K562 (cell line): ENCODE data around the gene SLC11A1. TPM values are rescaled to one million over a fixed set of nuclear protein-coding genes. Genes with fewer than 3 reads are reported as not detected.
A peak's percentile ranks its signal among the peaks of the same experiment; 100 is the strongest.

Experiments used
- BRD4 ChIP-seq: fragments of 200-600 bp; sonication (generic); IDR thresholded peaks from 2 replicates; pipeline ENCODE4 v1.6.1; 2017; ENCODE audit warnings: inconsistent platforms
- DDX20 ChIP-seq: fragments of 450-650 bp; IDR thresholded peaks from 2 replicates; pipeline ENCODE4 v1.6.1; 2016; ENCODE audit warnings: missing genetic modification characterization, low read depth, mild to moderate bottlenecking, missing compliant biosample characterization, moderate library complexity
- FOXA1 ChIP-seq: fragments of 450-650 bp; IDR thresholded peaks from 2 replicates; pipeline ENCODE4 v1.6.1; 2016; ENCODE audit warnings: mild to moderate bottlenecking, borderline replicate concordance
- HNRNPLL ChIP-seq: fragments of 200-400 bp; formaldehyde crosslinking; IDR thresholded peaks from 2 replicates; pipeline ENCODE4 v1.6.1; 2017; ENCODE audit warnings: low read length, low read depth, mild to moderate bottlenecking; ENCODE audit not compliant: poor library complexity, severe bottlenecking
- MBD2 ChIP-seq: sonication (generic); IDR thresholded peaks from 2 replicates; pipeline ENCODE4 v1.6.1; 2016; ENCODE audit warnings: low read depth, borderline replicate concordance
- MTA3 ChIP-seq: fragments of 450-650 bp; formaldehyde crosslinking; IDR thresholded peaks from 2 replicates; pipeline ENCODE4 v1.6.1; 2017; ENCODE audit warnings: mild to moderate bottlenecking, borderline replicate concordance
- PHB ChIP-seq: fragments of 250-450 bp; sonication (Bioruptor Pico); IDR thresholded peaks from 2 replicates; pipeline ENCODE4 v1.5.0; 2021
- PML ChIP-seq: IDR thresholded peaks from 2 replicates; pipeline ENCODE4 v1.6.1; 2012; ENCODE audit warnings: low read length, inconsistent platforms
- POLR3A ChIP-seq: IDR thresholded peaks from 2 replicates; pipeline ENCODE4 v1.6.1; 2011; ENCODE audit warnings: borderline replicate concordance, mild to moderate bottlenecking, moderate library complexity; ENCODE audit not compliant: insufficient read length, insufficient read depth; ENCODE audit errors: extremely low read depth
- RAD21 ChIP-seq, 2 experiments: fragments of 250-450 bp in 1 of 2; fragments of 450-650 bp in 1 of 2; sonication (Bioruptor Pico) in 1 of 2; formaldehyde crosslinking in 1 of 2; IDR thresholded peaks in 1 of 2; conservative IDR thresholded peaks in 1 of 2; 2 replicates each; pipeline versions ENCODE4 v1.4.0 to v1.8.0; 2020 to 2022; ENCODE audit warnings: mild to moderate bottlenecking in 2 of 2, moderate library complexity in 1 of 2
- RBM34 ChIP-seq: fragments of 200-400 bp; formaldehyde crosslinking; IDR thresholded peaks from 2 replicates; pipeline ENCODE4 v1.6.1; 2018; ENCODE audit warnings: low read length, borderline replicate concordance; ENCODE audit not compliant: insufficient read depth
- TEAD4 ChIP-seq, 2 experiments: sonication (generic) in 1 of 2; formaldehyde crosslinking in 1 of 2; IDR thresholded peaks; 2 replicates each; pipeline versions ENCODE4 v1.6.1 to v1.8.0; 2012 to 2022; ENCODE audit warnings: borderline replicate concordance in 1 of 2, inconsistent platforms in 1 of 2, low read length in 1 of 2, mild to moderate bottlenecking in 1 of 2, missing genetic modification reagents in 1 of 2
- ZFX ChIP-seq: sonication (generic); formaldehyde crosslinking; IDR thresholded peaks from 2 replicates; pipeline ENCODE4 v1.8.0; 2022; ENCODE audit warnings: mild to moderate bottlenecking, missing genetic modification reagents, moderate library complexity
- ZNF184 ChIP-seq: sonication (generic); formaldehyde crosslinking; IDR thresholded peaks from 2 replicates; pipeline ENCODE4 v1.5.0; 2020; ENCODE audit warnings: missing genetic modification reagents
- ZNF263 ChIP-seq: sonication (generic); formaldehyde crosslinking; IDR thresholded peaks from 2 replicates; pipeline ENCODE4 v1.8.0; 2022; ENCODE audit warnings: mild to moderate bottlenecking, missing genetic modification reagents, borderline replicate concordance
- ZNF586 ChIP-seq: fragments of 450-650 bp; formaldehyde crosslinking; conservative IDR thresholded peaks from 2 replicates; pipeline ENCODE4 v1.4.0; 2020; ENCODE audit warnings: mild to moderate bottlenecking, moderate library complexity
- polyA plus RNA-seq, 8 experiments: library from polyadenylated mRNA; depleted of rRNA in 4 of 8; stranded (reverse) in 5 of 8; unstranded in 3 of 8; fragments of >200 nt; fragmentation: Nextera tagmentation in 2 of 8; fragmentation: Illumina TruSeq in 1 of 8; extraction: Ambion mirVana in 2 of 8; extraction: Trizol in 1 of 8; gene quantifications; 2 replicates each; pipeline versions ENCODE4 v1.2.1 to v1.2.3, GENCODE V29; 2011 to 2014; ENCODE audit warnings: inconsistent platforms in 1 of 8, missing spikeins in 1 of 8
- total RNA-seq, 7 experiments: library from RNA; depleted of rRNA in 6 of 7; stranded (reverse); fragments of >200 nt in 6 of 7; fragmentation: Illumina TruSeq in 2 of 7; extraction: Trizol in 2 of 7; gene quantifications; 2 replicates each; pipeline versions ENCODE4 v1.2.1 to v1.2.3, GENCODE V29; 2011 to 2021; ENCODE audit warnings: low replicate concordance in 1 of 7
- TF ChIP-seq, protein P1 (sequence below): sonication (generic); formaldehyde crosslinking; IDR thresholded peaks from 2 replicates; pipeline ENCODE4 v1.9.0; 2022; ENCODE audit warnings: mild to moderate bottlenecking, missing genetic modification reagents
- TF ChIP-seq, protein P2 (sequence below): sonication (generic); formaldehyde crosslinking; IDR thresholded peaks from 2 replicates; pipeline ENCODE4 v1.8.1; 2023; ENCODE audit warnings: mild to moderate bottlenecking, missing genetic modification reagents
- TF ChIP-seq, protein P3 (sequence below): sonication (generic); formaldehyde crosslinking; IDR thresholded peaks from 2 replicates; pipeline ENCODE4 v1.8.0; 2022; ENCODE audit warnings: mild to moderate bottlenecking, missing genetic modification reagents

SLC11A1 gene
- total and polyA plus RNA-seq, 9 of the 15 experiments (the other 6 are each of a cell fraction or from before 2014, with no cell fraction given) = 0.35 to 1.6 (median 0.65) TPM

DNA sequence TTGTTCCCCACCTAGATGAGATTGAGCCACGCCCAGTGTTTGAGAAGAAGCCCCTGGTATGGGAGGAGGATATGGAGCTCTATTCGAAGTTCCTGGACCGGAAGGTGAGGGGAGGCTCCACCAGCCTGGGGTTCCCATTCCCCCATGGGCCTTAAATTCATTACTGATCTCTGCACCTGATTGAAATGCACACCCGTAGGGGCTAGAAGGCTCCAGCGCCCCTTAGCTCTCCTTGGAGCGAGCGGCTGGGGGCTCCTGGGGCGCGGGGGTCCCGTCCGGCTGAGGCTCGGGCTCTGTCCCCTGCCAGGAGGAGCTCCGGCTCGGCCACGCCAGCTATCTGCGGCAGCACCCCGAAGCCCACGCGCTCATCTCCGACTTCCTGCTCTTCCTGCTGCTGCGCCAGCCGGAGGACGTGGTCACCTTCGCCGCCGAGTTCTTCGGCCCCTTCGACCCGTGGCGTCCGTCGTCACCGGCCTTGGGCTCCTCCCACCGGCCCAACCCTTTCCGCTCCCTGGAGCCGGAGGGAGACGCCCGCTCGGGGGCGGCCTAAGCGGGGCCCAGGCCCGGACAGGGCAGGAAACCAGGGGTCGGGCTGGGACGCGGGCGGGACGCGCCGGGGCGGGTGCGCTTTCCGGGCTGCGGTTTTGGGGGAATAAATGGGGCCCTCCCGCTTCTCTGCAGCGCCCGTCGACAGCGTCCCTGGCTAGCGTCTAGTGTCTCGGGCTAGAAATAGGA lies 14.5 kb upstream of the SLC11A1 start (continued):
- TF ChIP-seq TEAD4 (IDR thresholded peaks at IDR 0.05; ENCODE audit: low read length) = 0 out of 2 replicates have a peak, but pooled peaks have one; percentile 4
- no peak for TF ChIP-seq TEAD4 (CRISPR knock-in tag; IDR thresholded peaks at IDR 0.05; ENCODE audit: borderline replicate concordance)
- TF ChIP-seq DDX20 (tag) = no peak
- TF ChIP-seq, protein P1, sequence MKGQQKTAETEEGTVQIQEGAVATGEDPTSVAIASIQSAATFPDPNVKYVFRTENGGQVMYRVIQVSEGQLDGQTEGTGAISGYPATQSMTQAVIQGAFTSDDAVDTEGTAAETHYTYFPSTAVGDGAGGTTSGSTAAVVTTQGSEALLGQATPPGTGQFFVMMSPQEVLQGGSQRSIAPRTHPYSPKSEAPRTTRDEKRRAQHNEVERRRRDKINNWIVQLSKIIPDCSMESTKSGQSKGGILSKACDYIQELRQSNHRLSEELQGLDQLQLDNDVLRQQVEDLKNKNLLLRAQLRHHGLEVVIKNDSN = peak; percentile 40; the same call in 1 of the 2 replicates
- TF ChIP-seq RBM34 = 0 out of 2 replicates have a peak, but pooled peaks have one; percentile 82
- TF ChIP-seq HNRNPLL = peak; percentile 39
- TF ChIP-seq RAD21 (CRISPR knock-in tag; conservative IDR thresholded peaks at IDR 0.05 in 1 of 2, IDR thresholded peaks at IDR 0.05 in 1 of 2) = 0 out of 4 replicates have a peak, but pooled peaks of 1 of the 2 experiments have one; percentile 7
- TF ChIP-seq, protein P2, sequence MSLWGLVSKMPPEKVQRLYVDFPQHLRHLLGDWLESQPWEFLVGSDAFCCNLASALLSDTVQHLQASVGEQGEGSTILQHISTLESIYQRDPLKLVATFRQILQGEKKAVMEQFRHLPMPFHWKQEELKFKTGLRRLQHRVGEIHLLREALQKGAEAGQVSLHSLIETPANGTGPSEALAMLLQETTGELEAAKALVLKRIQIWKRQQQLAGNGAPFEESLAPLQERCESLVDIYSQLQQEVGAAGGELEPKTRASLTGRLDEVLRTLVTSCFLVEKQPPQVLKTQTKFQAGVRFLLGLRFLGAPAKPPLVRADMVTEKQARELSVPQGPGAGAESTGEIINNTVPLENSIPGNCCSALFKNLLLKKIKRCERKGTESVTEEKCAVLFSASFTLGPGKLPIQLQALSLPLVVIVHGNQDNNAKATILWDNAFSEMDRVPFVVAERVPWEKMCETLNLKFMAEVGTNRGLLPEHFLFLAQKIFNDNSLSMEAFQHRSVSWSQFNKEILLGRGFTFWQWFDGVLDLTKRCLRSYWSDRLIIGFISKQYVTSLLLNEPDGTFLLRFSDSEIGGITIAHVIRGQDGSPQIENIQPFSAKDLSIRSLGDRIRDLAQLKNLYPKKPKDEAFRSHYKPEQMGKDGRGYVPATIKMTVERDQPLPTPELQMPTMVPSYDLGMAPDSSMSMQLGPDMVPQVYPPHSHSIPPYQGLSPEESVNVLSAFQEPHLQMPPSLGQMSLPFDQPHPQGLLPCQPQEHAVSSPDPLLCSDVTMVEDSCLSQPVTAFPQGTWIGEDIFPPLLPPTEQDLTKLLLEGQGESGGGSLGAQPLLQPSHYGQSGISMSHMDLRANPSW (CRISPR knock-in tag) = no peak
- no peak for TF ChIP-seq ZNF184
- TF ChIP-seq ZNF586 = no peak
- TF ChIP-seq MBD2 = peak; percentile 59
- TF ChIP-seq, protein P3, sequence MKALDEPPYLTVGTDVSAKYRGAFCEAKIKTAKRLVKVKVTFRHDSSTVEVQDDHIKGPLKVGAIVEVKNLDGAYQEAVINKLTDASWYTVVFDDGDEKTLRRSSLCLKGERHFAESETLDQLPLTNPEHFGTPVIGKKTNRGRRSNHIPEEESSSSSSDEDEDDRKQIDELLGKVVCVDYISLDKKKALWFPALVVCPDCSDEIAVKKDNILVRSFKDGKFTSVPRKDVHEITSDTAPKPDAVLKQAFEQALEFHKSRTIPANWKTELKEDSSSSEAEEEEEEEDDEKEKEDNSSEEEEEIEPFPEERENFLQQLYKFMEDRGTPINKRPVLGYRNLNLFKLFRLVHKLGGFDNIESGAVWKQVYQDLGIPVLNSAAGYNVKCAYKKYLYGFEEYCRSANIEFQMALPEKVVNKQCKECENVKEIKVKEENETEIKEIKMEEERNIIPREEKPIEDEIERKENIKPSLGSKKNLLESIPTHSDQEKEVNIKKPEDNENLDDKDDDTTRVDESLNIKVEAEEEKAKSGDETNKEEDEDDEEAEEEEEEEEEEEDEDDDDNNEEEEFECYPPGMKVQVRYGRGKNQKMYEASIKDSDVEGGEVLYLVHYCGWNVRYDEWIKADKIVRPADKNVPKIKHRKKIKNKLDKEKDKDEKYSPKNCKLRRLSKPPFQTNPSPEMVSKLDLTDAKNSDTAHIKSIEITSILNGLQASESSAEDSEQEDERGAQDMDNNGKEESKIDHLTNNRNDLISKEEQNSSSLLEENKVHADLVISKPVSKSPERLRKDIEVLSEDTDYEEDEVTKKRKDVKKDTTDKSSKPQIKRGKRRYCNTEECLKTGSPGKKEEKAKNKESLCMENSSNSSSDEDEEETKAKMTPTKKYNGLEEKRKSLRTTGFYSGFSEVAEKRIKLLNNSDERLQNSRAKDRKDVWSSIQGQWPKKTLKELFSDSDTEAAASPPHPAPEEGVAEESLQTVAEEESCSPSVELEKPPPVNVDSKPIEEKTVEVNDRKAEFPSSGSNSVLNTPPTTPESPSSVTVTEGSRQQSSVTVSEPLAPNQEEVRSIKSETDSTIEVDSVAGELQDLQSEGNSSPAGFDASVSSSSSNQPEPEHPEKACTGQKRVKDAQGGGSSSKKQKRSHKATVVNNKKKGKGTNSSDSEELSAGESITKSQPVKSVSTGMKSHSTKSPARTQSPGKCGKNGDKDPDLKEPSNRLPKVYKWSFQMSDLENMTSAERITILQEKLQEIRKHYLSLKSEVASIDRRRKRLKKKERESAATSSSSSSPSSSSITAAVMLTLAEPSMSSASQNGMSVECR (CRISPR knock-in tag) = 0 out of 2 replicates have a peak, but pooled peaks have one; percentile 74
- no peak for TF ChIP-seq PHB (CRISPR knock-in tag)
- peak; percentile 99 for TF ChIP-seq ZFX (CRISPR knock-in tag)
- peak; percentile 40; the same call in 1 of the 2 replicates for TF ChIP-seq MTA3
- TF ChIP-seq BRD4 = no peak
- 0 out of 2 replicates have a peak, but pooled peaks have one; percentile 65 for TF ChIP-seq PML
- no peak for TF ChIP-seq POLR3A
- TF ChIP-seq FOXA1 = no peak
- TF ChIP-seq ZNF263 (CRISPR knock-in tag) = no peak
